ENCODE data around the gene BTBD16. TPM values are rescaled to one million over a fixed set of nuclear protein-coding genes. Genes with fewer than 3 reads are reported as not detected.

BTBD16 gene
- total RNA-seq (2022; extraction: Qiagen RNA extraction) = 0.43 to 0.81 TPM (median 0.70 TPM) in 5 replicates

GRCh38 chr10:122271076-122271475, at the start of gene BTBD16:
Gene BTBD16 (plus strand): TSS chr10:122271296. CDS start chr10:122275082, 3,786 bp downstream.

GRCh38 chr10:122374237-122374858, 103.3 kb downstream of the BTBD16 start, which contains the start of gene PLEKHA1:
Gene PLEKHA1 (plus strand): TSS chr10:122374708. CDS start chr10:122393201, 18,493 bp downstream.

Other genes starting within 250 kb of the BTBD16 start
- 18.2 to 28.3 TPM (median 23.9 TPM) in 5 replicates for gene PLEKHA1, start 103.4 kb downstream of the BTBD16 start, total RNA-seq (2022; extraction: Qiagen RNA extraction)
- 0.11 TPM in 1 of 5 replicates, not detected in the others for gene ARMS2, start 183.4 kb downstream of the BTBD16 start, total RNA-seq (2022; extraction: Qiagen RNA extraction)
- gene HTRA1, start 190.3 kb downstream of the BTBD16 start, total RNA-seq (2022; extraction: Qiagen RNA extraction) = 50.2 to 65.4 TPM (median 53.2 TPM) in 5 replicates